Fibroblast of lung (primary cell): Measurements from ENCODE around the gene TSPAN2.

Experiments used
- EZH2 ChIP-seq: IDR thresholded peaks from 2 replicates; pipeline ENCODE4 v1.5.1; 2012; ENCODE audit warnings: low read length, control low read depth, mild to moderate bottlenecking; ENCODE audit errors: missing control alignments
- TF ChIP-seq, protein P1 (sequence below), 2 donors: IDR thresholded peaks in 1 of 2; conservative IDR thresholded peaks in 1 of 2; 1 replicate in 1 of 2; 2 replicates in 1 of 2; pipeline ENCODE4 v1.5.1; 2011 to 2012; ENCODE audit warnings: low read length in 2 of 2, control low read depth in 1 of 2, inconsistent platforms in 1 of 2, low read depth in 1 of 2, mild to moderate bottlenecking in 1 of 2

DNA sequence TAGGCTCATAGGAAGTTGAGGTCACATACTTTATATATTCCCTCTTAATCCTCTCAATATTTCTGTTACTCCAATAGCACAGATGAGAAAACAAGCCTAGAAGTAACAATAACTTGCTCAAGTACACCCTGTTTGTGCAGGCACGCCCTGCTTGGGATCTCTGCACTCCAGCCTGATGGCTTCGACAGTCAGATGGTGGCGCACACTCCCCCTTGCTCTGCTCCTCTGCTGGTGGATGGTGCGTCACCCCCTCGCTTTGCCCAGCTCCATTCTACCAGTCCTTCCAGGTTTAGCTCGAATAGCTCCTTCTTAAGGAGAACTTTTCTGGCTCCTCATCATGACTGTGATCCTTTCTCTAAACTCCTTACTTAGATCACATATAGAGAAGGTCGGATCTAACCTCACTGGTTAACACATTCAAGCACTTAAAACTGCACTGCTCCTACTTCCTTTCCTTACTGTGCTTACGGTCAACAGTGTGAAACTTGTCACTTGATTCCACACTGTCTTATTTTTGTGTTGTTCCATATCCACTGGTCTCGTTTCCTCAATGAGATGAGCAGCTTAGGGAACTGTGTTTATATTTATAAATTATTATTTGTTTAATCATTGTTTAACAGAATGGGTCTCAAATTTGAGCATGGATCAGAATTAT lies 3.0 kb downstream of the TSPAN2 start:
- TF ChIP-seq, protein P1, sequence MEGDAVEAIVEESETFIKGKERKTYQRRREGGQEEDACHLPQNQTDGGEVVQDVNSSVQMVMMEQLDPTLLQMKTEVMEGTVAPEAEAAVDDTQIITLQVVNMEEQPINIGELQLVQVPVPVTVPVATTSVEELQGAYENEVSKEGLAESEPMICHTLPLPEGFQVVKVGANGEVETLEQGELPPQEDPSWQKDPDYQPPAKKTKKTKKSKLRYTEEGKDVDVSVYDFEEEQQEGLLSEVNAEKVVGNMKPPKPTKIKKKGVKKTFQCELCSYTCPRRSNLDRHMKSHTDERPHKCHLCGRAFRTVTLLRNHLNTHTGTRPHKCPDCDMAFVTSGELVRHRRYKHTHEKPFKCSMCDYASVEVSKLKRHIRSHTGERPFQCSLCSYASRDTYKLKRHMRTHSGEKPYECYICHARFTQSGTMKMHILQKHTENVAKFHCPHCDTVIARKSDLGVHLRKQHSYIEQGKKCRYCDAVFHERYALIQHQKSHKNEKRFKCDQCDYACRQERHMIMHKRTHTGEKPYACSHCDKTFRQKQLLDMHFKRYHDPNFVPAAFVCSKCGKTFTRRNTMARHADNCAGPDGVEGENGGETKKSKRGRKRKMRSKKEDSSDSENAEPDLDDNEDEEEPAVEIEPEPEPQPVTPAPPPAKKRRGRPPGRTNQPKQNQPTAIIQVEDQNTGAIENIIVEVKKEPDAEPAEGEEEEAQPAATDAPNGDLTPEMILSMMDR (conservative IDR thresholded peaks at IDR 0.05 in 1 of 2, IDR thresholded peaks at IDR 0.05 in 1 of 2; ENCODE audit: low read depth in 1 of 2, low read length in 2 of 2): no peak
- TF ChIP-seq EZH2: no peak
